ENCODE results near the gene CCDC71L.
"Not testable (repeated sequence)": the region's sequence is repeated elsewhere in the genome, so short reads cannot be mapped to it uniquely, and the experiment has no call there.

The CCDC71L gene

DNA sequence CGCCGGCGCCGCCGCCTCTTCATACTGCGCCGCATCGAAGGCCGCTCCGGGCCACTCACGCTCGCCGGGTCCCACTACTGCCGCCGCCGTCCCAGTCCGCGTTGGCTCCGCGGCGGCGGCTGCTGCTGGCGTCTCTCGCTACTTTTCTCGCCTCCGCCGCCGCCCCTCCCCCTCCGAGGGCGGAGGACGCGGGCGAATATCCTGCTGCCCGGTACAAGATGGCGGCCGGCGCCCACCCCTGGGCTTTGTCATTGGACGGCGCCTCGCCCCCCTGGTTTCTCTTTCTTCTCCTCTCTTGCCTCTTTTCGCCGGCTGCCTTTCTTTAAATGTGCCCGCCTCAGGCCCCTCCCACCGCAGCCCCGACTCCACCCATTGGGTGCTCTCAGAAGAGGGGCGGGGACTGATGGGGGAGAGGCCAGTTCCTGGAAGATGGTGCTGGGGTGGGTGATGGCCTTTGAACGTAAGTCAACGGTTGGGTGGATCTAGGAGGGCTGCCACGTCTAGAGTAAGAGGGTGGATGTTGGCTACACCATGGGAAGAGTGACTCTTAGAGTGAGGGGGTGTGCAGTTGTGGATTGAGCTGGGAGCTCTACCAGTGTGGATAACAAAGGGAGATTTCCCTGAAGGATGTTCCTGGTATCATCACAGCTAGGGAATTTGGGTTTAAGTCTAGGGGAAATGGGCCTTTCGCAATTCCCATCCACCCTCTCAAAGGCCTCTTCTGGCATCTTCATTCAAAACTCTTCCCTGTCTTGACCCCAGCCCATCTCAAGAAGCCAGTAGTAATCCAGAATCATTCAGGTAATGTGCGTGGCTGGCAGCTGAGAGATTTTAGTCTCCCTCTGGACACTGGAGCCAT lies at the start of gene CCDC71L:
CCDC71L (minus strand) TSS at position 297 of the 859 bp plus-strand sequence; CDS start at position 35, 262 bp downstream.
- peak within 1 kb of the TSS; percentile 87 for H3K9ac ChIP-seq (ENCODE audit: low read depth, low read length)
- no peaks in the 10 kb centered on the region for H3K27me3 ChIP-seq (ENCODE audit: control insufficient read depth, insufficient read depth, low read length)
- H3K36me3 ChIP-seq (ENCODE audit: control insufficient read depth, insufficient read depth, low read length) = no peaks in the 10 kb centered on the region
- no peaks in the 10 kb centered on the region for H3K9me3 ChIP-seq (ENCODE audit: control insufficient read depth, insufficient read depth, low read length)
- H3K4me1 ChIP-seq (ENCODE audit: control insufficient read depth, insufficient read depth, low read length) = no peaks in the 10 kb centered on the region
- peak within 1 kb of the TSS; percentile 90 for H3K4me3 ChIP-seq (ENCODE audit: low read depth, low read length)

DNA sequence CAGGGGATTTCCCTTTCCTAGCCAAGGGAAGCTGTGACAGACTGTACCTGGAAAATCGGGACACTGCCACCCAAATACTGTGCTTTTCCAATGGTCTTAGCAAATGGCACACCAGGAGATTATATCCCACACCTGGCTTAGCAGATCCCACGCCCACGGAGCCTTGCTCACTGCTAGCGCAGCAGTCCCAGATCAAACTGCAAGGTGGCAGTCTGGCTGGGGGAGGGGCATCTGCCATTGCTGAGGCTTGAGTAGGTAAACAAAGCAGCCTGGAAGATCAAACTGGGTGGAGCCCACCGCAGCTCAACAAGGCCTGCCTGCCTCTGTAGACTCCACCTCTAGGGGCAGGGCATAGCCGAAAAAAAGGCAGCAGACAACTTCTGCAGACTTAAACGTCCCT lies 48.6 kb upstream of the CCDC71L start:
- H3K4me3 ChIP-seq (ENCODE audit: low read depth, low read length); H3K4me1 ChIP-seq (ENCODE audit: control insufficient read depth, insufficient read depth, low read length); H3K9ac ChIP-seq (ENCODE audit: low read depth, low read length); H3K27me3 ChIP-seq (ENCODE audit: control insufficient read depth, insufficient read depth, low read length); H3K36me3 ChIP-seq (ENCODE audit: control insufficient read depth, insufficient read depth, low read length); H3K9me3 ChIP-seq (ENCODE audit: control insufficient read depth, insufficient read depth, low read length): not testable (repeated sequence)

DNA sequence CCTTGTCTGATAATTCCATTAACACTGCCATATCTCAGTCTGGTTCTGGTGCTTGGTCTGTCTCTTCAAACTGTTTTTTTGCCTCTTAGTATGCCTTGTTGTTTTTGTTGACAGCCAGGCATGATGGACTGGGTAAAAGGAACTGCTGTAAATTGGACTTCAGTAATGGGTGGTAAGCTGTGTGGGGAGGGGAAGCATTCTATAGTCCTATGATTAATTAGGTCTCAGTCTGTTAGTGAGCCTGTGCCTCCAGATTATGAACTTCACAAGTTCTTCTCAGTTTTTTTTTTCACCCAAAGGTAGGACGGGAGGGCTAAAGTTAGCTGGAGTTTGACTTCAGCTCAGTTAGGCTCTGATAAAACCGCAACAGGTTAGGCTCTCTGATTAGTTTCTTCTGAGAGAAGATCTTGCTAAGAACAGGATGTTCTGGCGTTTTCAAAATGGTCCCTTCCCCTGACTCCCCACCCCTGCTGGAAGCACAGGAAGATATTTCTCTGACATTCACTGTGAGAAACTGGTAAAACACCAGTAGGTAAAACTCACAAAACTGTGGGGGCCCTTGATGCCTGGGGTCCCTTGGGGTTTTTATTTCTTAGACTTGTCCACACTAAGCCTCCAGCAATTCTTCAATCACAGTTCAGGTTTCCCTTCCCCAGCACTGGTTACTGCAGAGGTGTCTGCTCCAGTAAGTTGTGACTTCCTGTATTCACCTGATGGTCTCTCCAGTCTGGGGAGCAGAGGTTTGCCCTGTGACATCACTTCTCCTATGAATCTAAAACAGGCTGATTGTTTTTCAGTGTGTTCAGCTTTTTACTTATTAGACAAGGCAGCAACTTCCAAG lies 43.3 kb upstream of the CCDC71L start:
- no peaks in the 10 kb centered on the region for H3K36me3 ChIP-seq (ENCODE audit: control insufficient read depth, insufficient read depth, low read length)
- no peaks in the 10 kb centered on the region for H3K9me3 ChIP-seq (ENCODE audit: control insufficient read depth, insufficient read depth, low read length)
- H3K4me3 ChIP-seq (ENCODE audit: low read depth, low read length) = no peak overlapping the region
- no peaks in the 10 kb centered on the region for H3K27me3 ChIP-seq (ENCODE audit: control insufficient read depth, insufficient read depth, low read length)
- H3K4me1 ChIP-seq (ENCODE audit: control insufficient read depth, insufficient read depth, low read length) = no peaks in the 10 kb centered on the region
- no peak overlapping the region for H3K9ac ChIP-seq (ENCODE audit: low read depth, low read length)

DNA sequence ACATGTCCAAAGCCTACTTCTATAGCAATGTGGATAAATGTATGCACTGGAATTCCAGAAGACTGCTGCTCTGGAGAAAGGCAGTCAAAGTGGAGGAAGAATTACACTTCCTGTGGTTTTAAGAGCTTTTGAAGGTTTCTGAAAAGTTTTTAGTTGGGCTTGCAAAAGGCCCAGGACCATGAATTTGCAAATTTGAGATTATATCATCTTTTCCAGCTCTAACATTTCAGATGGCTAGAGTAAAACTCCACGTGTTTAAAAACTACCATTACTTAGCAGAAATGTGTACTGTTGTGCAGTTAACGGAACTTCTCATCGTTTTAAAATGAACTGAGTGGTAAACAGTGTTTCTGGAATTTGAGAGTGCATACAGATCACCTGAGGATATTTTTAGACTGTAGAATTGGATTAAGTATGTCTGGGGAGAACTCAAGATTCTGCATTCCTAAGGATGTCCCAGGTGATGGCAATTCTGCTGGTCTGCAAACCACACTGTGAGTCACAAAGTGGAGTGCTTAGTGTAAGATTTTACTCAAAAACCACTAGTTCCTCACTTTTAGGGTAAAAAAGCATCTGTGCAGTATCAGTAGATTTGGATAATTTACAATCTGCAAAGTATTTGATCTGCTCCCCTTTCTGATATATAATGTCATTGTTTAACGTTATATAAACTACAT lies 32.9 kb upstream of the CCDC71L start:
- Histone ChIP-seq H3K4me1 (ENCODE audit: control insufficient read depth, insufficient read depth, low read length) (no peaks in the 10 kb centered on the region), H3K9ac (ENCODE audit: low read depth, low read length) (no peak overlapping the region), H3K27me3 (ENCODE audit: control insufficient read depth, insufficient read depth, low read length) (no peaks in the 10 kb centered on the region), H3K4me3 (ENCODE audit: low read depth, low read length) (no peak overlapping the region), H3K9me3 (ENCODE audit: control insufficient read depth, insufficient read depth, low read length) (no peaks in the 10 kb centered on the region), H3K36me3 (ENCODE audit: control insufficient read depth, insufficient read depth, low read length) (no peaks in the 10 kb centered on the region)

DNA sequence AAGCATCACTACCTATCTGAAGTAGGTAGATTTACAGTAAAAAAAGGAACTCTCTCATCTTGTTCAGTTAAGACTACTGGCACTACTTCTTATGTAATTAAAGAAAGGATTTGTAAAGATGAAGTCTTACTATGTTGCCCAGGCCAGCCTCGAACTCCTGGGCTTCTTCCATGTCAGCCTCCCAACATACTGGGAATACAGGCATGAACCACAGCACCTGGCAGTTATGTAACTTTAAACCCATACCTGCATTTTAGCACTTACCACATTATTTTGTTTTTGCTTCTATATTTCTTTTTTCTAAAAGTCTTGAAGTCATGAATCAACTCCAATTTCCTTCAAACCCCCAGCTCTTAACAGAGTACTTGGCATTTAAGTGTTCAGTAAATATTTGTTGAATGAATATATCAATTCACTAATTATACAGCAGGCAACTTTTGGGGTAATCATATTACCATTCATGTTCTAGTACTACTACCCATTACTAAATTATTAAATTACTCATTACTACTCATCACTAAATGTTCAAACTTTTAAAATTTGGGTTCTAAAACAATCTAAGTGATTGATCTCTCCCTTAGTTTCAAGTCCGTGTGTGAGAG lies 31.6 kb upstream of the CCDC71L start:
- H3K9me3 ChIP-seq (ENCODE audit: control insufficient read depth, insufficient read depth, low read length) = no peaks in the 10 kb centered on the region
- H3K4me3 ChIP-seq (ENCODE audit: low read depth, low read length) = no peak overlapping the region
- H3K27me3 ChIP-seq (ENCODE audit: control insufficient read depth, insufficient read depth, low read length) = no peaks in the 10 kb centered on the region
- no peaks in the 10 kb centered on the region for H3K36me3 ChIP-seq (ENCODE audit: control insufficient read depth, insufficient read depth, low read length)
- no peaks in the 10 kb centered on the region for H3K4me1 ChIP-seq (ENCODE audit: control insufficient read depth, insufficient read depth, low read length)
- no peak overlapping the region for H3K9ac ChIP-seq (ENCODE audit: low read depth, low read length)

DNA sequence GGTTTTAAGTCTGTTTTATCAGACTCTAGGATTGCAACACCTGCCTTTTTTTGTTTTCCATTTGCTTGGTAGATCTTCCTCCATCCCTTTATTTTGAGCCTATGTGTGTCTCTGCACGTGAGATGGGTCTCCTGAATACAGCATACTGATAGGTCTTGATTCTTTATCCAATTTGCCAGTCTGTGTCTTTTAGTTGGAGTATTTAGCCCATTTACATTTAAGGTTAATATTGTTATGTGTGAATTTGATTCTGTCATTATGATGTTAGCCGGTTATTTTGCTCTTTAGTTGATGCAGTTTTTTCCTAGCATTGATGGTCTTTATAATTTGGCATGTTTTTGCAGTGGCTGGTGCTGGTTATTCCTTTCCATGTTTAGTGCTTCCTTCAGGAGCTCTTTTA lies 27.2 kb upstream of the CCDC71L start:
- H3K9me3 ChIP-seq (ENCODE audit: control insufficient read depth, insufficient read depth, low read length); H3K4me1 ChIP-seq (ENCODE audit: control insufficient read depth, insufficient read depth, low read length); H3K4me3 ChIP-seq (ENCODE audit: low read depth, low read length); H3K27me3 ChIP-seq (ENCODE audit: control insufficient read depth, insufficient read depth, low read length); H3K36me3 ChIP-seq (ENCODE audit: control insufficient read depth, insufficient read depth, low read length); H3K9ac ChIP-seq (ENCODE audit: low read depth, low read length): not testable (repeated sequence)

DNA sequence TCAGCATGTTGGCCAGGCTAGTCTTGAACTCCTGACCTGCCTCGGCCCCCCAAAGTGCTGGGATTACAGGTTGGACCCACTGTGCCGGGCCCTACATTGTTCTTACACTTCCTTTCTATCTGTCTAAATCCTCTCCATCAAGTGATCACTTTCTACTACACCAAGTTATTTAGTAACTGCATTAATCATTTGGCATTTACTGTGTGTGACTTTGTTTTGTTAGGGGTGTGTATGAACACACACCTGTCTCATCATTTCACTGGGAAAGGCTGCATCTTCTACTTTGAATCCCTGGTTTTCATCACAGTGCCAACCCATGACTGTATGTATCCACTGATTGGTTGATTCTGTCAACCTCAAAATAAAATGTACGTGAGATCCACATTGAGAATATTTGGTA lies 23.0 kb upstream of the CCDC71L start:
- Histone ChIP-seq H3K36me3 (ENCODE audit: control insufficient read depth, insufficient read depth, low read length) (no peaks in the 10 kb centered on the region), H3K27me3 (ENCODE audit: control insufficient read depth, insufficient read depth, low read length) (no peaks in the 10 kb centered on the region), H3K4me3 (ENCODE audit: low read depth, low read length) (no peak overlapping the region), H3K4me1 (ENCODE audit: control insufficient read depth, insufficient read depth, low read length) (no peaks in the 10 kb centered on the region), H3K9me3 (ENCODE audit: control insufficient read depth, insufficient read depth, low read length) (no peaks in the 10 kb centered on the region), H3K9ac (ENCODE audit: low read depth, low read length) (no peak overlapping the region)

DNA sequence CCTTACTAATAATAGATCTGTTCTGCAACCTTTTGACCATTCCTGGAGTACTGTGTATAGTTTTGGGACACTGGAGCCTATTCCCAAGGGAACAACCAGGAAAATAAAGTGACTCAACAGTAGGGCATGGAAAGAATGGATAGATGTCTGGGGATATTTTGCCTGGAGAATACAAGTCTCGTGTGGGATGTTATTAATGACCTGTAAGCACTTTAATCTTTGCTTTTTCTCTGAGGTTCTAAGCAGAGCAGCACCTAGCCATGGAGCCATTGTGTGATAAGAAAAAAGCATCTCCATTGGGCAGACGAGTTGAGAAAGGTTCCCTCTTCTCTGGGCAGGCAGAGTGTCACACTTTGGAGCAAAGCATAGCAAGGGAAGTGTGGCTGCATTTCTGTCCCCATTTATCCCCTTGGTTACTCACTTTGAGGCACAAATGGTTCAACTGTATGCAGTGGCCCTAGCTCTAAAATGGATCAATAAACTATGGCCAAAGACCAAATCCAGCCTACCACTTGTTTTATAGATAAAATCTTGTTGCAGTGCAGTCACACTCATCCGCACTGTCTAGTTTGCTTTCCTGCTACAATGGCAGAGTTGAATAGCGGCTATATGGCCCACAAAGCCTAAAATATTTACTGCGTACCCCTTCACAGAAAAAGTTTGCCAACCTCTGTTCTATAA lies 21.0 kb upstream of the CCDC71L start:
- H3K9ac ChIP-seq (ENCODE audit: low read depth, low read length) = no peak overlapping the region
- no peaks in the 10 kb centered on the region for H3K4me1 ChIP-seq (ENCODE audit: control insufficient read depth, insufficient read depth, low read length)
- no peaks in the 10 kb centered on the region for H3K9me3 ChIP-seq (ENCODE audit: control insufficient read depth, insufficient read depth, low read length)
- no peak overlapping the region for H3K4me3 ChIP-seq (ENCODE audit: low read depth, low read length)
- no peaks in the 10 kb centered on the region for H3K36me3 ChIP-seq (ENCODE audit: control insufficient read depth, insufficient read depth, low read length)
- H3K27me3 ChIP-seq (ENCODE audit: control insufficient read depth, insufficient read depth, low read length) = no peaks in the 10 kb centered on the region

DNA sequence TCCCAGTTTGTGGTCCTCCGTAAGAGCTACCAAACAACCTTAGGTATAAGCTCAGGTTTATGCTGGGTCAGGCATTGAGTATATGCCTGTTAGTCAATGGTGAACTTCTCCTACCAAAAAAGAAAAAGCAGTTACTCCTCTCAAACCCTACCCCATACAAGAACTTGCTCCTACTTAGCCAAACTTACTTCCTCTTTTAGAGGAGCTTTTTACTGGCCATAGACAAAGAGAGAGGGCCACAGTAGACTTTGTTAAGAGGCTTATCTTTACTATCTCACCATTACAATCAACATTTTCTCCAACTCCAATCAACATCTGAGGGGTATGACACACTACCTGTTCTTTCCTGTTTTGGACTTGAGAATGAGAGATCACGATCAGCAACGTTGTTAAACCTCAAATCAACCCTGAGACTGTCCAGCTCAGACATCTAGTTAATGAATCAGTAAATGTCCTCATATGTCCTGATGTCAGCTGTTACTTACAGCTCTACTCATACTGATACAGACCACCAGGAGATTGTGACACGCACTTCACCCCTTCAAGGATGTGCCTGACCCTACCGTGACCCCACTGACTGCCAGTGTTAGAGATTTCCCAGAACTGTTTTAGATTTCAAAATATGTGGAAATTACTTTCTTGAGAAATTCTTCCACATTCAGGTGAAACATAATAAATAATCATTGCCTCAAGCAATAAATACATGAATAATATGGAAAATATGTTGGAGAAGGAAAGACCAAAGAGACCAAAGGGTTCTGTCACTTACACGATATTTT lies 18.4 kb upstream of the CCDC71L start:
- Histone ChIP-seq H3K4me3 (ENCODE audit: low read depth, low read length) (no peak overlapping the region), H3K27me3 (ENCODE audit: control insufficient read depth, insufficient read depth, low read length) (no peaks in the 10 kb centered on the region), H3K36me3 (ENCODE audit: control insufficient read depth, insufficient read depth, low read length) (no peaks in the 10 kb centered on the region), H3K9me3 (ENCODE audit: control insufficient read depth, insufficient read depth, low read length) (no peaks in the 10 kb centered on the region), H3K9ac (ENCODE audit: low read depth, low read length) (no peak overlapping the region), H3K4me1 (ENCODE audit: control insufficient read depth, insufficient read depth, low read length) (no peaks in the 10 kb centered on the region)

DNA sequence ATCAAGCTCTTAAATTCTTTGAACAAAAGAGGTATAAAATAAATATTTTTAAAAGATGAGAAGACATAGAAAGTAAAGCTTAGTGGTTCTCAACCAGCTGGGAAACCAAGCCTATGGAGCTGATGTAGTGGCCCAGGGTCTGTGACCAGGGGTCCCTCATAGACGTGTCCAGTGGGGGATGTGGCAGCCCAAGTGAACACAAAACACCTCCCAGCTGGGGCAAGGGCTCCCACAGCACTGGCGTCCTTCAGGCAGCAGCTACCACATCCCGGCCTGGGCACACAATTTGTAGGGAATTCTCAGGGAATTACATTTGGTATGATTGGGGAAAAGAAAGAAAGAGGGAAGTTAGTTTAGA lies 17.8 kb upstream of the CCDC71L start:
- H3K27me3 ChIP-seq (ENCODE audit: control insufficient read depth, insufficient read depth, low read length) = no peaks in the 10 kb centered on the region
- no peaks in the 10 kb centered on the region for H3K9me3 ChIP-seq (ENCODE audit: control insufficient read depth, insufficient read depth, low read length)
- H3K36me3 ChIP-seq (ENCODE audit: control insufficient read depth, insufficient read depth, low read length) = no peaks in the 10 kb centered on the region
- H3K4me1 ChIP-seq (ENCODE audit: control insufficient read depth, insufficient read depth, low read length) = no peaks in the 10 kb centered on the region
- H3K4me3 ChIP-seq (ENCODE audit: low read depth, low read length) = no peak overlapping the region
- H3K9ac ChIP-seq (ENCODE audit: low read depth, low read length) = no peak overlapping the region
